Neuronal stem cell (in vitro differentiated cells): ENCODE measurements around the gene CCDC175.

ENCODE experiments used
- DNase-seq: peaks from one replicate; pipeline ENCODE4 v3.0.0-alpha.2; 2013; ENCODE audit warnings: low spot score
- H2AFZ ChIP-seq: one replicate; pipeline ENCODE4 v1.6.1; 2013; ENCODE audit warnings: mild to moderate bottlenecking, low read length, inconsistent platforms
- H2AK5ac ChIP-seq: 2 replicates; pipeline ENCODE4 v1.6.1; 2013; ENCODE audit warnings: low read depth, mild to moderate bottlenecking, inconsistent platforms, low read length, moderate library complexity, mixed read lengths
- H2BK120ac ChIP-seq: 2 replicates; pipeline ENCODE4 v1.6.1; 2013; ENCODE audit warnings: low read depth, mild to moderate bottlenecking, inconsistent platforms, low read length, moderate library complexity, mixed read lengths
- H2BK12ac ChIP-seq: one replicate; pipeline ENCODE4 v1.6.1; 2013; ENCODE audit warnings: low read length, inconsistent platforms
- H2BK15ac ChIP-seq: 2 replicates; pipeline ENCODE4 v1.6.1; 2013; ENCODE audit warnings: mild to moderate bottlenecking, low read length, inconsistent platforms, mixed read lengths
- H2BK5ac ChIP-seq: one replicate; pipeline ENCODE4 v1.6.1; 2013; ENCODE audit warnings: inconsistent platforms, mild to moderate bottlenecking, low read length, moderate library complexity
- H3K14ac ChIP-seq: one replicate; pipeline ENCODE4 v1.6.1; 2013; ENCODE audit warnings: low read length, inconsistent platforms
- H3K18ac ChIP-seq: 2 replicates; pipeline ENCODE4 v1.6.1; 2013; ENCODE audit warnings: low read length, inconsistent platforms
- H3K23ac ChIP-seq: 2 replicates; pipeline ENCODE4 v1.6.1; 2013; ENCODE audit warnings: low read depth, mild to moderate bottlenecking, mixed read lengths, low read length, inconsistent platforms; ENCODE audit not compliant: poor library complexity
- H3K27ac ChIP-seq: replicated peaks from 3 replicates; pipeline ENCODE4 v1.5.1; 2013; ENCODE audit warnings: low read length, inconsistent platforms
- H3K27me3 ChIP-seq, 3 experiments: 2 replicates each; pipeline ENCODE4 v1.6.1; 2013; ENCODE audit warnings: low read length in 3 of 3, mild to moderate bottlenecking in 2 of 3, inconsistent platforms in 1 of 3, low read depth in 1 of 3, mixed read lengths in 1 of 3, moderate library complexity in 1 of 3; ENCODE audit not compliant: control insufficient read depth in 3 of 3, insufficient read depth in 3 of 3
- H3K36me3 ChIP-seq, 2 donors: replicated peaks in 1 of 2; 2 replicates each; pipeline ENCODE4 v1.6.1; 2013; ENCODE audit warnings: low read length in 2 of 2; ENCODE audit not compliant: control insufficient read depth in 2 of 2, insufficient read depth in 2 of 2
- H3K4ac ChIP-seq: 2 replicates; pipeline ENCODE4 v1.6.1; 2013; ENCODE audit warnings: inconsistent platforms, mild to moderate bottlenecking, low read length, moderate library complexity
- H3K4me1 ChIP-seq, 2 donors: 1 replicate in 1 of 2; 2 replicates in 1 of 2; pipeline ENCODE4 v1.6.1; 2013; ENCODE audit warnings: low read length in 2 of 2, low read depth in 1 of 2; ENCODE audit not compliant: control insufficient read depth in 2 of 2, insufficient read depth in 1 of 2
- H3K4me2 ChIP-seq: one replicate; pipeline ENCODE4 v1.6.1; 2013; ENCODE audit warnings: mild to moderate bottlenecking, low read length, inconsistent platforms; ENCODE audit not compliant: insufficient read depth, poor library complexity, severe bottlenecking
- H3K4me3 ChIP-seq, 2 donors: 2 replicates each; pipeline ENCODE4 v1.5.1; 2013; ENCODE audit warnings: low read length in 2 of 2, mild to moderate bottlenecking in 2 of 2, inconsistent platforms in 1 of 2, moderate library complexity in 1 of 2
- H3K79me1 ChIP-seq: one replicate; pipeline ENCODE4 v1.6.1; 2013; ENCODE audit warnings: low read depth, mild to moderate bottlenecking, inconsistent platforms, low read length, moderate library complexity
- H3K9ac ChIP-seq: one replicate; pipeline ENCODE4 v1.6.1; 2013; ENCODE audit warnings: mild to moderate bottlenecking, low read depth, low read length, inconsistent platforms; ENCODE audit not compliant: poor library complexity
- H3K9me3 ChIP-seq, 2 donors: replicated peaks in 1 of 2; 2 replicates each; pipeline versions ENCODE3 to v1.6.1; 2013; ENCODE audit warnings: low read length in 2 of 2, mild to moderate bottlenecking in 2 of 2, inconsistent platforms in 1 of 2, low read depth in 1 of 2, mixed read lengths in 1 of 2, moderate library complexity in 1 of 2; ENCODE audit not compliant: control insufficient read depth in 2 of 2, insufficient read depth in 1 of 2
- H4K8ac ChIP-seq: one replicate; pipeline ENCODE4 v1.6.1; 2013; ENCODE audit warnings: low read depth, mild to moderate bottlenecking, inconsistent platforms, low read length, moderate library complexity
- H4K91ac ChIP-seq: one replicate; pipeline ENCODE4 v1.6.1; 2013; ENCODE audit warnings: low read length, low read depth, mild to moderate bottlenecking, inconsistent platforms; ENCODE audit not compliant: poor library complexity
- WGBS, 2 donors: extraction: QIAGEN DNeasy Blood & Tissue Kit; methylation state at CpG; one replicate each; pipeline ENCODE4 v1.1.7; 2013; ENCODE audit warnings: missing lambda C conversion rate in 2 of 2, mixed read lengths in 1 of 2; ENCODE audit not compliant: insufficient read length in 2 of 2, insufficient replicate concordance in 1 of 2; ENCODE audit errors: extremely low coverage in 2 of 2; 5-methylcytosine and 5-hydroxymethylcytosine counted together

CCDC175 gene

DNA sequence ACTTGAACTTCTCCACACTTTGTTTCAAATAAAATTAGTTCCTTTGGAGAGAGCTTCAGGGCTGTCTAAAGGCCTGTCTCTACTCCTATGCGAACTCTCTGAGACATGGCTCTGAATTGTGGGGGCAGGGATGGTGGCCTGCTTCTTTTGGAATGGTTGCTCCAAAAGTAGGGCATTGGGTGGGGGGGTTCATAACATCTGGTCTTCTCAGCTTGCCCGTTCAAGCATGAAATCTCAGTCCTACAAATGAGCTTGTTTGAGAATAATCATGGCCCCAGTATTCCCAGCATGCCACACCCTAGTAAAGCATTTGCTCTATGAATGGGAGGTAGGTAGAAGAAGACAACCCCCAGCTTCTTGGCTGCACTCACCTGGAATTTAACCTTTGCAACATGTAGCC lies 118.1 kb downstream of the CCDC175 start:
- no peak overlapping the region for H2BK120ac ChIP-seq
- no peaks in the 10 kb centered on the region for H3K4me1 ChIP-seq
- H2AFZ ChIP-seq = no peak overlapping the region
- no peak overlapping the region for H3K18ac ChIP-seq
- no peak overlapping the region for H2BK5ac ChIP-seq
- no peaks in the 10 kb centered on the region for H3K79me1 ChIP-seq
- H3K9me3 ChIP-seq = peaks cover 0 to 12% of the 10 kb centered on the region in 2 donors
- H2BK15ac ChIP-seq = no peak overlapping the region
- H3K4ac ChIP-seq = no peak overlapping the region
- H3K4me3 ChIP-seq = no peak overlapping the region
- no peak overlapping the region for H2AK5ac ChIP-seq
- H2BK12ac ChIP-seq = no peak overlapping the region
- H3K14ac ChIP-seq = no peak overlapping the region
- no peak for DNase-seq
- H4K8ac ChIP-seq = no peak overlapping the region
- H3K36me3 ChIP-seq = peaks cover 0 to 74% of the 10 kb centered on the region in 2 donors
- peaks cover 0 to 4% (median 0%) of the 10 kb centered on the region in 3 experiments for H3K27me3 ChIP-seq
- no peak overlapping the region for H3K27ac ChIP-seq
- H3K4me2 ChIP-seq = no peak overlapping the region
- no CpG with 5 or more reads among the region's 2 CpGs for WGBS, 2 donors
- H3K23ac ChIP-seq = no peak overlapping the region
- H3K9ac ChIP-seq = no peak overlapping the region
- H4K91ac ChIP-seq = no peak overlapping the region

DNA sequence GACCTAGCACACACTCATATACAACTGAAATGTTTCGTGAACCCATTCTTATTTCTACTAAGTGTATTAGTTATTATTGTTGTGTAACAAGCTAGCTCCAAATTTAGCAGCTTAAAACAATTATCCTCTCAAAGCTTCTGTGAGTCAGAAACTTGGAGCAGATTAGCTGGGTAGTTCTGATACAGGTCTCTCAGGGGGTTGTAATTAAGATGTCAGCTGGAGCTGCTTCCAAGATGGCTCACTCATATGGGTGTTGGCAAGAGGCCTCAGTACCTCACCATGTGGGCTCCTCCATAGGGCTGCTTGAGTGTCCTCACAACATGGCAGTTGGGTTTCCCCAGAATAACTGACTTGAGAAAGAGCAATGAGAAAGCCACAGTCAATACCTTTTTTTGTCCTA lies 121.2 kb downstream of the CCDC175 start:
- no peak overlapping the region for H3K9ac ChIP-seq
- H4K8ac ChIP-seq = no peak overlapping the region
- no peak overlapping the region for H4K91ac ChIP-seq
- no peak for DNase-seq
- H3K4ac ChIP-seq = no peak overlapping the region
- no peak overlapping the region for H3K4me3 ChIP-seq
- peaks cover 0 to 61% of the 10 kb centered on the region in 2 donors for H3K36me3 ChIP-seq
- no peak overlapping the region for H3K4me2 ChIP-seq
- H2BK12ac ChIP-seq = no peak overlapping the region
- no peak overlapping the region for H2AFZ ChIP-seq
- H3K14ac ChIP-seq = no peak overlapping the region
- WGBS, 2 donors = no CpG with 5 or more reads among the region's 1 CpG
- H3K23ac ChIP-seq = no peak overlapping the region
- H2BK15ac ChIP-seq = no peak overlapping the region
- H3K27ac ChIP-seq = no peak overlapping the region
- no peak overlapping the region for H2BK5ac ChIP-seq
- no peak overlapping the region for H2AK5ac ChIP-seq
- H3K79me1 ChIP-seq = no peaks in the 10 kb centered on the region
- H3K9me3 ChIP-seq = peaks cover 0 to 12% of the 10 kb centered on the region in 2 donors
- H3K18ac ChIP-seq = no peak overlapping the region
- H3K27me3 ChIP-seq = no peaks in the 10 kb centered on the region
- H2BK120ac ChIP-seq = no peak overlapping the region
- H3K4me1 ChIP-seq = no peaks in the 10 kb centered on the region
